Ascending aorta (tissue), 2 donors: ENCODE results near the gene NEGR1. TPM values are rescaled to one million over a fixed set of nuclear protein-coding genes. Genes with fewer than 3 reads are reported as not detected.

Experiments
- DNase-seq, 2 donors: peaks; one replicate each; pipeline ENCODE4 v3.0.0-alpha.2; 2019; ENCODE audit warnings: low spot score in 2 of 2
- H3K27ac ChIP-seq, 2 donors: fragments of 200-600 bp; sonication (generic); one replicate each; pipeline ENCODE4 v1.5.1; 2016 to 2017; ENCODE audit warnings: mild to moderate bottlenecking in 1 of 2
- H3K27me3 ChIP-seq: fragments of 200-600 bp; sonication (generic); one replicate; pipeline ENCODE4 v1.5.1; 2017
- H3K36me3 ChIP-seq, 2 donors: fragments of 200-600 bp; sonication (generic); one replicate each; pipeline ENCODE4 v1.5.1; 2016
- H3K4me1 ChIP-seq, 2 donors: fragments of 200-600 bp; sonication (generic); one replicate each; pipeline ENCODE4 v1.5.1; 2016 to 2017; ENCODE audit warnings: mild to moderate bottlenecking in 1 of 2
- H3K4me3 ChIP-seq, 2 donors: fragments of 200-600 bp; sonication (generic); one replicate each; pipeline ENCODE4 v1.5.1; 2016 to 2017; ENCODE audit warnings: mild to moderate bottlenecking in 1 of 2
- H3K9me3 ChIP-seq, 2 donors: fragments of 200-600 bp; sonication (generic); one replicate each; pipeline ENCODE4 v1.5.1; 2016
- intact Hi-C: fragments of 100-400 bp; cut with DNase I; formaldehyde crosslinking; loops from one replicate; pipeline ENCODE4 v1.15.1; 2023
- total RNA-seq: library from RNA; depleted of rRNA; stranded (reverse); fragments of >200 nt; gene quantifications from one replicate; pipeline ENCODE4 v1.1.0, GENCODE V29; 2016
- TF ChIP-seq, protein P1 (sequence below), 3 experiments: fragments of 200-600 bp in 2 of 3; fragments of 450-650 bp in 1 of 3; sonication (generic) in 2 of 3; IDR thresholded peaks; one replicate each; pipeline ENCODE4 v1.5.1; 2016 to 2019; ENCODE audit warnings: antibody characterized with exemption in 3 of 3, mild to moderate bottlenecking in 1 of 3, moderate library complexity in 1 of 3

Gene NEGR1
- total RNA-seq, 1 donor from 2014 or later: 42.8 TPM

DNA sequence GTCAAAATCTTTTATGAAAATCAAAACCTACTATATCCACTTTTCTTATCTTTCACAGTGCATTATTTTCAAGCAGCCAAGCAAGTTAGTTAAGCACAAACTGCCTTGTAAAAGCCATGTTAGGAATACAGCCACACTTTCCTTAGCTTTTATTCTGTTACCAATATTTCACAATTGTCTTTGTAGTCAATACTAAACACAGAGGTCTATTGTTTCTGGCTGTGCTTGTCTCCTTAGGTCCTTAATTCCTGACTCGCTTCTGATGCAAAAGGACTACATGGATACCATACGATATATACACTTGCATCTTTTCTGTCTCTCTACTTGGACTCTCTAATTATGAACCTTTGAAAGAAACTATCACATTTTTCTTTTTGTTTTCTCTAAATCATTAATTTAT lies 331.8 kb downstream of the NEGR1 start:
- Histone ChIP-seq H3K9me3 (no peaks in the 10 kb centered on the region), H3K27me3 (no peaks in the 10 kb centered on the region), H3K27ac (no peak overlapping the region), H3K4me1 (no peaks in the 10 kb centered on the region), H3K4me3 (no peak overlapping the region), H3K36me3 (no peaks in the 10 kb centered on the region)
- TF ChIP-seq, protein P1, sequence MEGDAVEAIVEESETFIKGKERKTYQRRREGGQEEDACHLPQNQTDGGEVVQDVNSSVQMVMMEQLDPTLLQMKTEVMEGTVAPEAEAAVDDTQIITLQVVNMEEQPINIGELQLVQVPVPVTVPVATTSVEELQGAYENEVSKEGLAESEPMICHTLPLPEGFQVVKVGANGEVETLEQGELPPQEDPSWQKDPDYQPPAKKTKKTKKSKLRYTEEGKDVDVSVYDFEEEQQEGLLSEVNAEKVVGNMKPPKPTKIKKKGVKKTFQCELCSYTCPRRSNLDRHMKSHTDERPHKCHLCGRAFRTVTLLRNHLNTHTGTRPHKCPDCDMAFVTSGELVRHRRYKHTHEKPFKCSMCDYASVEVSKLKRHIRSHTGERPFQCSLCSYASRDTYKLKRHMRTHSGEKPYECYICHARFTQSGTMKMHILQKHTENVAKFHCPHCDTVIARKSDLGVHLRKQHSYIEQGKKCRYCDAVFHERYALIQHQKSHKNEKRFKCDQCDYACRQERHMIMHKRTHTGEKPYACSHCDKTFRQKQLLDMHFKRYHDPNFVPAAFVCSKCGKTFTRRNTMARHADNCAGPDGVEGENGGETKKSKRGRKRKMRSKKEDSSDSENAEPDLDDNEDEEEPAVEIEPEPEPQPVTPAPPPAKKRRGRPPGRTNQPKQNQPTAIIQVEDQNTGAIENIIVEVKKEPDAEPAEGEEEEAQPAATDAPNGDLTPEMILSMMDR (IDR thresholded peaks at IDR 0.05): no peak
- intact Hi-C loops: no loop called here
- DNase-seq: no peak

DNA sequence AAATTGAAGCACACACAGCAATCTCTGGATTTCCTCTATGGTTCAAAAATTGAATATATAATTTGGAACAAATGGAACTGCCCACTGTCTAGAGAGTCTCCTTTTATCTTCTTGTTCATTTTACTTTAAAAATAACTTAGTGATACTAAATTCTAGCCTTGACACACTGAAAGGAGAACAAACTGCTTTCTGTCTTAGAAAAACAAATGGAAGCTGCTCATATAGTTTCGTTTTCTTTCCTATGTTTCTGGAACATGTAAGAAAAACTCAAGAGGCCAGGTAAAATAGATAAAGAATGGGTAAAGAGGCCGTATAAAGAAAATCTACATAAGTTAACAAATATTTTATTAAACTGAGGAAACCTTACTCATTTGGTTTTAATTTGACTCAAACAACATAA lies 332.7 kb downstream of the NEGR1 start:
- H3K27me3 ChIP-seq: no peaks in the 10 kb centered on the region
- H3K9me3 ChIP-seq: no peaks in the 10 kb centered on the region
- no peak for DNase-seq
- H3K27ac ChIP-seq: no peak overlapping the region
- intact Hi-C loops: no loop called here
- H3K4me1 ChIP-seq: no peaks in the 10 kb centered on the region
- no peak overlapping the region for H3K4me3 ChIP-seq
- H3K36me3 ChIP-seq: no peaks in the 10 kb centered on the region
- TF ChIP-seq, protein P1 (IDR thresholded peaks at IDR 0.05): no peak

DNA sequence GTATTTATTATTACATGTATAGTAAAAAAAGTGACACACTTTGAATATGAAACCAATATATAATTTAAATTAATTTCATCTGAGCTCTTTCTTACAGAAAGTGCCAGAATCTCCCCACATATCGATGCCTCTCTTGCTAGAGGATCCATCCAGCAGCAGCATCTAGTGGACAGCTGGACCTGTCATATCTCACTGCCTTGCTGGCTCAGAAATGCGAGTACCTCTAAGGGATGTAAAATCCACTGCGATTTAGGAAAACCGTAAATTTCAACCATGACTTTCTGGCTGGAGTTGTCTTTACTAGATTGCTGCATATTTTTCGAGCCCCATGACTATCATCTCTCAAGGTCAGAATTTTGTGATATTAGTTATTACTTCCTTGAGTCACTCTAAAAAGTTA lies 333.8 kb downstream of the NEGR1 start:
- H3K36me3 ChIP-seq: no peaks in the 10 kb centered on the region
- intact Hi-C loops: no loop called here
- DNase-seq: no peak
- no peak overlapping the region for H3K27ac ChIP-seq
- TF ChIP-seq, protein P1 (IDR thresholded peaks at IDR 0.05): no peak
- no peaks in the 10 kb centered on the region for H3K27me3 ChIP-seq
- H3K4me3 ChIP-seq: no peak overlapping the region
- no peaks in the 10 kb centered on the region for H3K4me1 ChIP-seq
- no peaks in the 10 kb centered on the region for H3K9me3 ChIP-seq

DNA sequence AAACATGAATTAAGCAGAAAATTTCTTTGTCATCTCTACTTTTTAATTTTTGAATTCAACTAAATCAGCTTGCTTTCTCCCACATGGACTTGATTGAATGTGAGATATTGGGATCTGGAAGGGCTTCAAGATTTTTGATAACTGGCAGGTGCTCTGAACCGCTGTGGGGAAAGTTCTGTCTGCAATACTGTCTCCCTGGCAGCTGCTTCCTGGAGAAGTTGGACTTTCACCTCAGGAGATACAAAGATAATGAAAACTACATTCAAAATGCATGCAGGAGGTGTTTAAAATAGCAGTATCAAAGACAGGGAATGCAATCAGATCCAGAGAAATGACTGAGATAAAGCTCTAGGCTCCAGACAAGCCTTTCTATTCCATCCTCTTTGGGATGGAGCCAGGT lies 338.3 kb downstream of the NEGR1 start:
- TF ChIP-seq, protein P1 (IDR thresholded peaks at IDR 0.05): no peak
- H3K4me3 ChIP-seq: no peak overlapping the region
- H3K4me1 ChIP-seq: no peaks in the 10 kb centered on the region
- no peaks in the 10 kb centered on the region for H3K27me3 ChIP-seq
- intact Hi-C loops: no loop called here
- no peak overlapping the region for H3K27ac ChIP-seq
- no peak for DNase-seq
- no peaks in the 10 kb centered on the region for H3K9me3 ChIP-seq
- no peaks in the 10 kb centered on the region for H3K36me3 ChIP-seq

DNA sequence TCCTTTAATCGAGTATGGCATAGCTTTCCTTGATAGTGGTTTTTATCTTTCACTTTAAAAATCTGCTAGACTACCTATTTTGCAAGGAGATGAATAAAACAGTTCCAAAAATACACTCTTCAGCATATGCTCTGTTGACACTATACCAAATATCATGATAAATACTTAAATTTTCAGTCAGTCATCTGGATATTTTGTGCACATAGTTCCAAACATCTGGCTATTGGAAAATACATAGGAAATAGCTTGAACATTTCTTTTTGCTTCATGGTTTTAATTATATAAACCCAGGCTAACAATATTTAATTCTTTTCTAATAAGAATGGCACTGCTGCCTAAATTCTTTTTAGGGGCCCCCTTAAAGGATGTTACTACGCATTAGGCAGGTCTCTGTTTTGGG lies 342.1 kb downstream of the NEGR1 start:
- Histone ChIP-seq H3K9me3 (no peaks in the 10 kb centered on the region), H3K36me3 (no peaks in the 10 kb centered on the region), H3K27ac (no peak overlapping the region), H3K27me3 (no peaks in the 10 kb centered on the region), H3K4me1 (no peaks in the 10 kb centered on the region), H3K4me3 (no peak overlapping the region)
- intact Hi-C loops: no loop called here
- TF ChIP-seq, protein P1 (IDR thresholded peaks at IDR 0.05): no peak
- DNase-seq: no peak

DNA sequence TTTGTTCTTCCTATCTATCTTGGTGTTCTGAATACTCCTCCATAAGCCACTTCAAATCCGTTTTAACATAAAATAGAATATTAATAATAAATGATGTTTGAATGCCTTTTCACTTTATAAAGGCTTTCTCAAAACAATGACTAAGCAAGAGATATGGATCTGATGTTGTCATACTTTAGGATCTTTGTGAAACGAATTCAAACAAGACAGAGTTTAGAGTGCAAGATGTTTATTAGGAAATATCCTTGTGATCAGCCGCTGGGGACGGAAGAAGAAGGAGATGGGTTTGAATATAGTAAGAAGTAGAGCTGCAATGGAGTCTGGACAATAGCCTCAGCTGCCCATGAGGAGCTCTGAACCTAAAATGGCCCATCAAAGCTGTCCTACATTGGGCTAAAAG lies 351.8 kb downstream of the NEGR1 start:
- no peak overlapping the region for H3K27ac ChIP-seq
- DNase-seq: no peak
- H3K4me1 ChIP-seq: no peaks in the 10 kb centered on the region
- intact Hi-C loops: no loop called here
- TF ChIP-seq, protein P1 (IDR thresholded peaks at IDR 0.05): no peak
- H3K9me3 ChIP-seq: no peaks in the 10 kb centered on the region
- H3K27me3 ChIP-seq: no peaks in the 10 kb centered on the region
- no peak overlapping the region for H3K4me3 ChIP-seq
- no peaks in the 10 kb centered on the region for H3K36me3 ChIP-seq
